Heart right ventricle (tissue), 16 donors: ENCODE data around the gene CLSTN2. TPM values are rescaled to one million over a fixed set of nuclear protein-coding genes. Genes with fewer than 3 reads are reported as not detected.
A peak's percentile ranks its signal among the peaks of the same experiment; 100 is the strongest.

Source experiments
- ATAC-seq, 8 donors: fragments of 200-7000 bp; cut with Tn5 transposase; one replicate each; pipeline ENCODE4 v1.9.1; 2020; ENCODE audit warnings: mild to moderate bottlenecking in 8 of 8, moderate library complexity in 8 of 8, moderate number of reproducible peaks in 1 of 8
- DNase-seq, 2 donors: peaks; one replicate each; pipeline ENCODE4 v3.0.0-alpha.2; 2020
- H3K27ac ChIP-seq, 10 donors: fragments of 200-600 bp; sonication (generic) in 2 of 10; one replicate each; pipeline versions ENCODE4 v1.5.0 to v1.8.0; 2020 to 2022; ENCODE audit warnings: mild to moderate bottlenecking in 3 of 10
- H3K27me3 ChIP-seq, 7 donors: fragments of 200-600 bp; one replicate each; pipeline ENCODE4 v1.8.0; 2021 to 2022; ENCODE audit warnings: mild to moderate bottlenecking in 2 of 7
- H3K36me3 ChIP-seq, 9 donors: fragments of 200-600 bp; sonication (generic) in 1 of 9; one replicate each; pipeline versions ENCODE4 v1.5.0 to v1.8.0; 2020 to 2022; ENCODE audit warnings: mild to moderate bottlenecking in 2 of 9
- H3K4me1 ChIP-seq, 9 donors: fragments of 200-600 bp; sonication (generic) in 1 of 9; one replicate each; pipeline versions ENCODE4 v1.5.0 to v1.8.0; 2020 to 2022; ENCODE audit warnings: mild to moderate bottlenecking in 4 of 9
- H3K4me3 ChIP-seq, 10 donors: fragments of 200-600 bp; sonication (generic) in 2 of 10; one replicate each; pipeline versions ENCODE4 v1.5.0 to v1.8.0; 2020 to 2022; ENCODE audit warnings: mild to moderate bottlenecking in 7 of 10, moderate library complexity in 2 of 10
- H3K9me3 ChIP-seq, 11 donors: fragments of 200-600 bp in 10 of 11; sonication (generic) in 2 of 11; one replicate each; pipeline versions ENCODE4 v1.5.0 to v1.8.0; 2013 to 2022; ENCODE audit warnings: mild to moderate bottlenecking in 2 of 11, control low read depth in 1 of 11, moderate library complexity in 1 of 11
- WGBS, 2 donors: extraction: QIAGEN DNeasy Blood & Tissue Kit; methylation state at CpG; one replicate each; pipeline ENCODE4 v1.1.7; 2013; ENCODE audit warnings: inconsistent platforms in 1 of 2; 5-methylcytosine and 5-hydroxymethylcytosine counted together
- intact Hi-C, 10 donors: fragments of 100-400 bp; cut with DNase I; formaldehyde crosslinking; loops; one replicate each; pipeline versions ENCODE4 v1.11.1 to v1.14.2; 2022
- polyA plus RNA-seq, 2 donors: library from polyadenylated mRNA; stranded (reverse); fragments of 200-250 nt; gene quantifications; one replicate each; pipeline ENCODE4 v1.2.3, GENCODE V29; 2013
- total RNA-seq, 10 donors: library from RNA; stranded (reverse); fragmentation: NEBNext Ultra II Directional in 3 of 10; extraction: Animal tissue kit (Norgen Biotek cat#: 25700) in 3 of 10; gene quantifications; one replicate each; pipeline versions ENCODE4 v1.2.1 to v1.2.4, GENCODE V29; 2021 to 2023
- TF ChIP-seq, protein P1 (sequence below), 9 donors: fragments of 200-600 bp; sonication (generic) in 2 of 9; IDR thresholded peaks; one replicate each; pipeline versions ENCODE4 v1.5.0 to v1.8.0; 2021 to 2022; ENCODE audit warnings: antibody characterized with exemption in 9 of 9, mild to moderate bottlenecking in 5 of 9, moderate library complexity in 1 of 9
- donor health status: Arrhythmogenic right ventricular cardiomyopathy.
- donor health status: ischemic (EF 13 %, LVEDD 7.1; RV severe dilation, severe dysfunction).
- donor health status: healthy with polysubstance abuse.
- donor health status: DM: no; HTN: yes; CAD: no.
- donor health status: DM: no; HTN: no; CAD: no.
- donor health status: ischemic (EF 25% LVEDD 6.9; RV normal size, moderate dysfunction).
- donor health status: ischemic (EF 25% LVEDD 5.7; RV mildly dilated, moderate dysfunction).
- donor health status: healthy.
- donor health status: DM: yes; HTN: yes; CAD: no.
- donor health status: Ischemic cardiomyopathy.
- donor health status: ischemic (EF 35%, LVEDD 5.7; RV mildly dilated, moderate dysfunction).
- donor health status: nonischemic (EF 11% LVEDD 7.7; RV severe dilation, severe dysfunction).
- donor health status: DM: yes; HTN: yes; CAD: no.
- donor health status: PGD.
- donor health status: ischemic (EF 29% LVEDD 5.4; RV normal size, mild dysfunction).
- donor health status: nonischemic (EF 23%, LVEDD 6.1; RV moderate dilation, normal function).

The CLSTN2 gene
- total and polyA plus RNA-seq, 12 donors = 0.57 to 10.7 (median 4.4) TPM

DNA sequence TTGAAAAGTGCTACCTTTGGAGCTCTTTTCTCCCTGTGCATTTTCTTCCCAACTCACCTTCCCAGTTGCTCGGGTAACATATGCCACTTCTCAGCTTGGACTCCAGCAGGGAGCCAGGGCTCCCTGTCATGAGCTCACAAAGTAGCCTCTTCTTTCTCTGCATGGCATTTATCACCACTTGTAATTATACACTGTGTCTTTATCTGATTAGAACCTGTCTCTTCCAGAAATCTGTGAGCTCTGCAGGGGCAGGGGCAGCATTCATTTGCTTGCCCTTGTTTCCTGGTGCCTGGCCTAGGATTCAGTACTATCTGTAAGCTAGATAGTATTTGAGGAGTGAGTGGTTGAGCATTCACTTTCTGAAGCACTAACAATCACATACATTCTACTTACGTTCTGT is 100.9 kb downstream of the CLSTN2 start:
- H3K4me3 ChIP-seq = no peak overlapping the region
- ATAC-seq = no peak
- WGBS, 2 donors = 42 to 45% methylated on average over 2 of the region's 2 CpGs
- no peaks in the 10 kb centered on the region for H3K9me3 ChIP-seq
- TF ChIP-seq, protein P1, sequence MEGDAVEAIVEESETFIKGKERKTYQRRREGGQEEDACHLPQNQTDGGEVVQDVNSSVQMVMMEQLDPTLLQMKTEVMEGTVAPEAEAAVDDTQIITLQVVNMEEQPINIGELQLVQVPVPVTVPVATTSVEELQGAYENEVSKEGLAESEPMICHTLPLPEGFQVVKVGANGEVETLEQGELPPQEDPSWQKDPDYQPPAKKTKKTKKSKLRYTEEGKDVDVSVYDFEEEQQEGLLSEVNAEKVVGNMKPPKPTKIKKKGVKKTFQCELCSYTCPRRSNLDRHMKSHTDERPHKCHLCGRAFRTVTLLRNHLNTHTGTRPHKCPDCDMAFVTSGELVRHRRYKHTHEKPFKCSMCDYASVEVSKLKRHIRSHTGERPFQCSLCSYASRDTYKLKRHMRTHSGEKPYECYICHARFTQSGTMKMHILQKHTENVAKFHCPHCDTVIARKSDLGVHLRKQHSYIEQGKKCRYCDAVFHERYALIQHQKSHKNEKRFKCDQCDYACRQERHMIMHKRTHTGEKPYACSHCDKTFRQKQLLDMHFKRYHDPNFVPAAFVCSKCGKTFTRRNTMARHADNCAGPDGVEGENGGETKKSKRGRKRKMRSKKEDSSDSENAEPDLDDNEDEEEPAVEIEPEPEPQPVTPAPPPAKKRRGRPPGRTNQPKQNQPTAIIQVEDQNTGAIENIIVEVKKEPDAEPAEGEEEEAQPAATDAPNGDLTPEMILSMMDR (IDR thresholded peaks at IDR 0.05) = no peak
- intact Hi-C loops = no loop called here
- no peaks in the 10 kb centered on the region for H3K27me3 ChIP-seq
- DNase-seq = no peak
- H3K4me1 ChIP-seq = no peaks in the 10 kb centered on the region
- H3K27ac ChIP-seq = no peak overlapping the region
- no peaks in the 10 kb centered on the region for H3K36me3 ChIP-seq

DNA sequence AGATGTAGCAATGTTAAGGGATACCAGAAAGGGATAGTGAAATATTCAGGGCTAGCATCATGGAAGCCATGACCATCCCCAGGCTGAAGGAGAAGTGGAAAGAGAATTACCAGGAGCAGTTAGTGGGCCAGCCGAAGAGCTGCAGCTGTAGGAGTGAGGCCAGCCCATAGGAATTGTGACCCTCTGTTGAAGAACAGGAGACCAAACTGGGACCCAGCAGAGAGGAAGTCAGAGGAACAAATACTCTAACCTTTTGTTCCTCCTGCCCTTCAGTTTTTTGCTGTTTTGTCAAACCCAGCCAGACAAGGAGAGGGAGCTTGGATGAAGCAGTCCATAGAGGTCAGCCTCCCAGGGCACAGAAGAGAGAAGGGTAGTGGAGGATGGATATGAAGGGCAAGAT is 115.4 kb downstream of the CLSTN2 start:
- H3K4me3 ChIP-seq = no peak overlapping the region
- no peak overlapping the region for H3K27ac ChIP-seq
- no peaks in the 10 kb centered on the region for H3K4me1 ChIP-seq
- 88 to 95% methylated on average over 1 of the region's 1 CpG for WGBS, 2 donors
- H3K27me3 ChIP-seq = no peaks in the 10 kb centered on the region
- H3K9me3 ChIP-seq = no peaks in the 10 kb centered on the region
- DNase-seq (no peak), ATAC-seq (no peak)
- intact Hi-C loops = loop anchor here in 6 of 10 donors (2.0 to 10.0 kb wide), 5 partner anchors 108 to 616 kb away; partner anchors contain the start of gene CLSTN2 (in 4 of the 6)
- no peaks in the 10 kb centered on the region for H3K36me3 ChIP-seq
- TF ChIP-seq, protein P1 (IDR thresholded peaks at IDR 0.05) = no peak

DNA sequence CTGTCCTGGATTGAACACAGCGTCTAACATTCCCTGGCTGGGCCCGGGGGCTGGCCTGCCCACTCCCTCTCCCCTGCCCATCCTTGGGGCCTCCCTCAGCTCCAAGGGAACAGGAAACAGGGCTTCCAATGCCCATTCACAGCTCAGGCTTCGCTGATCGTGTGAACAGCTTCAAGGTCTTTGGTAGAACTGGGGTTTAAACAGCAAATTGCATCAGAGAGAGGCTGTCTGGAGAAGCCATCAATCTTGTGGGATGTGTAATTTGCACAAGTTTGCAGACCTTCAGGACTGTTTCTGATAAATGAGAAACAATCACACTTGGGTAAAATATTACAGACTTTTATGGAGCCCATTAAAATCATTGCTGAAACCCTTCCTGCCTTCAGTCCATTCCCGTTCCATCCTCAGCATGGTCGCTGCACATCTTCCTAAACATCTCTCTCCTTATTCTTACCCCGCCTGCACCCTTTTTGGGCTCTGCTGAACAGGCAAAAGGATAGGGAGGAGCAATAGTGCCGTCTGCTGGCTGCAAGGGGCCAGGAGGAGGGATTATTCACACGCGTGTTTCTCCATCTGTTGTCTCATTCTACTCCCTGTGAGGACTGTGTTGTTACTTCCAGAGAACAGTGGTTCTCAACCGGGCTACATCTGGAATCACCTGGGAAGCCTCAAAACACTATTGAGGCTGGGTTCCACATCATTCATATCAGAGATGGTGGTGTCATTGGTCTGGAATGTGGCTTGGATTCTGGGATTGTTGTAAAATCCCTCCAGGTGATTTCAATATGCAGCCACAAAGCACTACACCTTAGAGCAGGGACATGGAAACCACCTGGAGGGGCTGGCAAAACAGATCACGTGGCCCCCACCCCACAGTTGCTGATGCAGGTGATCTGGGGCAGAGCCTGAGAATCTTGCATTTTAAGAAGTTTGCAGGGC is 116.3 kb downstream of the CLSTN2 start:
- TF ChIP-seq, protein P1 (IDR thresholded peaks at IDR 0.05) = peak; percentile 13 to 64 (median 49)
- Histone ChIP-seq H3K36me3 (no peaks in the 10 kb centered on the region), H3K27ac (no peak overlapping the region), H3K27me3 (no peaks in the 10 kb centered on the region), H3K4me1 (no peaks in the 10 kb centered on the region), H3K9me3 (no peaks in the 10 kb centered on the region), H3K4me3 (no peak overlapping the region)
- intact Hi-C loops = loop anchor here in 6 of 10 donors (2.0 to 10.0 kb wide), 5 partner anchors 109 to 616 kb away; partner anchors contain the start of gene CLSTN2 (in 4 of the 6)
- ATAC-seq (peak in 3 of 8 donors; percentile 53 to 65 (median 61)), DNase-seq (peak in 1 of 2 donors; percentile 13)
- 43 to 47% methylated on average over 12 of the region's 12 CpGs for WGBS, 2 donors

DNA sequence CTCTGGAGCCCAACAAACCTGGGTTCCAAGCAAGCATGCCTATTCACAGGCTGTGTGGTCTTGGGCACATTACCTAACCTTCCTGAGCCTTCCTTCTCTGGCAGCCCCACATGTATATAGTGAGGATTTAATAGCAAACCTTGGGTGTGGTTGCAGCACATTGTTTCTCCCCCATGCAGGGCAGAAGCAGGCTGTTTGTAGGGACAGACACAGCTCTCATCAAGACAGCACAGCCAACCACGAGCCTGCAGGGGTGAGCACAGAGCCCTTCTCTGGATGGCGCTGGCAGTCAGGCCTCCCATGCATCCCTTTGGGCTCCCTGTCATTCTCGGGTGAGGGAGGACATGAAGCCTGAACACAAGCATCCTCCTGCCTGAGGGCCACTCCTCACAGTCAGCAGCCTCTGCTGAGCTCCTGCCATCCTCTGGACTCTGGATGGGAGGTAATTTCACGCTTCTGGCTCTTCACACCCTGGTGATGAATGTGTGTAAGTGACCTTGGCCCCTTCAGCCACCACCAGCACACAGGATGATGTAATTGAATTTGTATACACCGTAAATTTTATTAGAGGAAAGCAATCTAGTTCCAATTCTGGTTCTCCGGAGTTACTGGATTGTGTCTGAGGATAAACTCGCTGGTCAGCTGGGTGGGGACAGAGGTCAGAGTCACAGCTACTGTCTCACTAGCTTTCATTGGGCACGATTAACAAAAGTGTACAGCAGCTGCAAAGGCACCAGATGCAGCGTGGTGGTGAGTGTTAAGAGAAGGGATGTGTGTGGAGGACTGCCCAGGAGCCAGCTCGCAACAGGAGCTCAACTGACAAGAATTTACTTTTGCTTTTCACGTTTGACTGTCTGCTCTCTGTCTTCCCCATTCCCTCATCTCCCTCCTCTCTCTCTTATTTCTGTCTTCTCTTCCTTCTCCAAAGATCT is 118.1 kb downstream of the CLSTN2 start:
- Histone ChIP-seq H3K27ac (no peak overlapping the region), H3K4me3 (no peak overlapping the region), H3K36me3 (no peaks in the 10 kb centered on the region), H3K4me1 (no peaks in the 10 kb centered on the region), H3K9me3 (no peaks in the 10 kb centered on the region), H3K27me3 (peaks cover 0 to 3% (median 0%) of the 10 kb centered on the region in 7 donors)
- DNase-seq (no peak), ATAC-seq (peak in 1 of 8 donors; percentile 29)
- 47% methylated on average over 11 of the region's 11 CpGs for WGBS, 2 donors
- TF ChIP-seq, protein P1 (IDR thresholded peaks at IDR 0.05) = no peak
- intact Hi-C loops = loop anchor here in 5 of 10 donors (5.0 to 10.0 kb wide), 4 partner anchors 111 to 618 kb away; partner anchors contain the start of gene CLSTN2 (in 4 of the 5)
